SH-SY5Y (cell line): ENCODE measurements around the gene IL15RA.

Experiments used
- GATA2 ChIP-seq: IDR thresholded peaks from 2 replicates; pipeline ENCODE4 v1.6.1; 2011; ENCODE audit warnings: mild to moderate bottlenecking, low read depth, low read length
- GATA3 ChIP-seq: IDR thresholded peaks from 2 replicates; pipeline ENCODE4 v1.6.1; 2011; ENCODE audit warnings: low read depth, mild to moderate bottlenecking, low read length, moderate library complexity

Gene IL15RA

DNA sequence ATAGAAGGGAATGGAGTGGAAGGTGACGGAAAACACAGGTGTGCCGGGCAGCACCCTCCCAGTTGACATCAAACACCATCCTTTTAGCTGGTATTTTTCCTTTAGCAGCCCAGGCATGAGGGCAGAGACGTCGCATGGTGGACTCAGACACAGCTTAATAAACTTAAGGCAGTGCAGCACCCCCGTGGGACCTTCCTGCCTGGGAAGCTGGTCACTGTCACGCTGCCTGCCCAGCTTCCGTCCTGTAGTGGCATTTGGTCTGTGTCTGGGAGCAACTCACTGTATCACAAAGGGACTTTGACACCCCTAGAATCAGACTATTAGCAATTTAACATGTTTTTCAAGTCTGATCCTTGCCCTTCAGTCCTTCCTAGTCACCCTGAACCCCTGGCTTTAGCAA lies 35.8 kb downstream of the IL15RA start:
- no peak for TF ChIP-seq GATA3
- TF ChIP-seq GATA2: no peak

DNA sequence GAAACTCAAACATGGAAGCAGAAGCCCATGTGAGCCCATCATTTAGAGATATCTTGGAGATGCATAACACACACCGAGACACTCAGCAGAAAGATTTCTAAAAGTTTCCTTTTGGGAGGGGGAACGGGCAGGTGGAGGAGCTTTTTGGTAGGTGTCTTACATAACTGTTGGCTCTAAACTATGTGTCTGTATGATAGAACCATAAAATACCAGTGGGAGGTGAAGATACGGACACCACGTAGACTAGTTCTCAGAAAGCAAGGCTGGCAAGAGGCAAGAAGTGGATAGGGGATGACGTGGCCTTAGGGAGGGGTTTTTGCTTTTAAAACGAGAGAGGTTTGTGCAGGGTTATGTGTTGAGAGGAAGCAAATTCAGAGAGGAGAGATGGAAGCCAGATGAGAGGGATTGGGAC lies 36.5 kb downstream of the IL15RA start:
- TF ChIP-seq GATA3 (no peak), GATA2 (no peak)

DNA sequence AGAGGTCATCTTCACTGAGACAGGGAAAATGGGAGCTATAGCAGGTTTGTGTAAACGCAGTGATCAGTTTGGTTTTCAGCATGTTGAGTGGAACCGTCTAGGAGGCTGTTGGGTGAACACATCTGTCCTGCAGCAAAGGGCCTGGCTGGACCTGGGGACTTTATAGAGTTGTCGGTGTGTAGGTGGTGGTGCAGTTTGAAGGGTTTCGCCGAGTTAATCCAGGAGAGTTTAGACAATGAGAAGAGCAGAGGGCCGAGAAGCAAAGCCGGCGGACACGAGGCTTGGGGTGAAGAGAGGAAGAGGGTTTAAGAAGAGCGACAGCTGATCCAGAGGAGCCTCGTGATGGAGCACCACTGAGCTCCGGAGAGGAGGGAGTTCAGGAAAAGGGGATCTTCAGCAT lies 39.1 kb downstream of the IL15RA start:
- no peak for TF ChIP-seq GATA3
- TF ChIP-seq GATA2: no peak

DNA sequence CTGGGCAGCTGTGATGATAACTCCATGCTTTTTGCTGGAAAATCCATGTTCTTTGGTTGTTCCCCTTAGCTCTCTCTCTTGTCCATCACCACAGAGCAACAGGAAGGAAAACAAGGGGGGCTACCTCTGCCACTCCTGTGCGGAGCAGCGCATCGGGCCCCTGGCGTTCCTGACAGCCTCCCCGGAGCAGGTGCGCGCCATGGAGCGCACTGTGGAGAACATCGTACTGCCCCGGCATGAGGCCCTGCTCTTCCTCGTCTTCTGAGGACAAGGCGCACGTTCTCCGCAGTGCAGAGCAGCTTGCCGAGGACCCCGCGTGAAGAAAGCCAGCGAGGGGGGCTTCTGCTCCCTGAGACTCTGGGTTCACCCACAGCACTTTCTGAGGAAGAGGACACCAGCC lies 40.3 kb downstream of the IL15RA start:
- TF ChIP-seq GATA2: no peak
- no peak for TF ChIP-seq GATA3

DNA sequence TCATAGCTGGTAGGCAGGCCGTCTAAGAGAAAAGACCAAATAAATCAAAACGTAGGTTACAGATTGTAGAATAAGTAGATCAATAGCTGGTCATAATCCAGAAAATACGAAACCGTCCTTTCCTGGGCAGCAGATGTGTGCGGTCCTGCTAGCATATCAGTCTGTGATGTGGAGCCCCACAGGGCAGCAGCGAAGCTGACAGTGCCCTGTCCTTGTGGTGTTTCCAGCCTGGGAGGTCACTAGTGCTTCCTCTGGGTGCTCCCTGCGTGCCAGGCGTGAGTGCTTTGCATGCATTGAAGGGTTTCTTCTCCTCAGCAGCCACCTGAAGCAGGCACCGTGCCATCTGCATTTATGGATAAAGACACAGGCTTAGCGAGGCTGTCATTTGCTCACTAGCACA lies 41.7 kb downstream of the IL15RA start:
- no peak for TF ChIP-seq GATA3

DNA sequence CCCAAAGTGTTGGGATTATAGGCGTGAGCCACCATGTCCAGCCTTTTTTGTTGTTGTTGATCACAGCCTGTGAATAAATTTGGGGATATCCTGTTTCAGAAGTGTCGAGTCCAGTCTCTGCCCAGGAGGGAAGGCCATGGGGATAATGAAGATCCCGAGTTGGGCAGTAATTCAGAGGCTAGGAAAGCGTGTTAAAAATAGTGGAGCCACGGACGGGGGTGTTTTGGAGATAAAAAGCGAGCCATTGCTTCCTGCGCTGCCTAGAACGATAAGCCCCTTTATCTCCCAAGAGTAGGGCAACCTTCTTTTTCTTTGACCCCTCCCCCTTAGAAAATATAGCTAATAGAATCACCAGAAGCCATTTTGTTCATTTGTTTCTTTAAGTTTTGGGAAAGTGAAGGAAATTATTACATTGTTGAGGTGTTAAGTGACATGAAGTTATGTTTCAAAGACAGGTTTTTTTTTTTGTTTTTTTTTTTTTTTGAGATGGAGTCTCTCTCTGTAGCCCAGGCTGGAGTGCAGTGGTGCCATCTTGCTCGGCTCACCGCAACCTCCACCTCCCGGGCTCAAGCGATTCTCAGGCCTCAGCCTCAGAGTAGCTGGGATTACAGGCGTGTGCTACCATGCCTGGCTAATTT lies 43.3 kb downstream of the IL15RA start:
- TF ChIP-seq GATA2 (no peak), GATA3 (no peak)

DNA sequence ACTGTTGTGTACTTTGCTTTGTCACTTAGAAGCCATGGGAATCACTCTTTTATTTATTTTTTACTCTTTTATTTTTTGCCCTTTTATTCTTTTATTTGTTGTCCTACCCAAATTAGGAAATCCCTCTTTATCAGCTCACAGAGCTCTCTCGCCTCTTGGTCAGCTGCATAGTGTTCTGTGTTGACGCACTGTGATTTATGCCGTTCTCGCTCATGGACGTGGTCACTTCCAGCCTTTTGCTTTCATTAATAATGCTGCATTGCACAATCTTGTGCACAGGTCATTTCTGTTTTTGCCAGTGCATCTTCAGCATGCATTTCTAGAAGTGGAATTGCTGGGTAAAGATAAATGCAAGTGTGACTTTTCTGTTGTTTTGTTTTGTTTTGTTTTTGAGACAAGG lies 45.0 kb downstream of the IL15RA start:
- TF ChIP-seq GATA2 (no peak), GATA3 (no peak)

DNA sequence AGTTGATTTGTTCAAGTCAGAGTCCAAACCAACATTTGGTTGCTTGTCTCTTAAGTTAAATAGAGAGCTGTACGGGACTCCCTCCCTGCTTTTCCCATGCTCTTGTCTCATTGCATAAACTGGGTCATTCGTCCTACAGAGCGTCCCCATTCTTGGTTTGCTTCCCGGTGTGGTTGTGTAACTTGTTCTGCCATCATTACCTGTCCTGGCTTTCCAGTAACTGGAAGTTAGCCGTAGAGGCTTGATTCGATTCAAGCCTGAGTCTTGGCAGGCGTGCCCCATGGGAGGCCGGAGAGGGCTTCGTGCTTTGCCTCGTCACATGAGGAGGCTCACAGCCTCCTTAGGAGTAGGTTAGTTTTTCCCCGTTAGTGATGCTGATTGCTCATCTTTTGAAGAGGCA lies 47.1 kb downstream of the IL15RA start:
- TF ChIP-seq GATA3: no peak
- no peak for TF ChIP-seq GATA2

DNA sequence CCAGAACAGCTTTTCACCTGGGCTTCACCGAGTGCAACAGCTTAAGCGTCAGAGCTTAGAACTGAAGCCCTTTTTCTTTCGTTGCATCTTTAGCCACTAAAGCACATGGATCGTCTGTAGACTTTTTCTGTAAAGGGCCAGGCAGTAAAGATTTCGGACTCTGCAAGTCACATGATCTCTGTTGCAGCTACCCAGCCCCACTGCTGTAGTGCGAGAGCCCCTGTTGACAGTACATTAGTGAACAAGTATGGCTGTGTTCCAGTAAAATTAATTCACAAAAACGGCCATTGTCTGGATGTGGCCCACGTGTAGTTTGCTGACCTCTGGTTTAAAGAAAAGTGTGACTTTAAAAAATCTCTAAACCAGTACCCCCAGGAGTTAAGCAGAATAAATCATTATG lies 47.9 kb downstream of the IL15RA start:
- no peak for TF ChIP-seq GATA3
- TF ChIP-seq GATA2: no peak

DNA sequence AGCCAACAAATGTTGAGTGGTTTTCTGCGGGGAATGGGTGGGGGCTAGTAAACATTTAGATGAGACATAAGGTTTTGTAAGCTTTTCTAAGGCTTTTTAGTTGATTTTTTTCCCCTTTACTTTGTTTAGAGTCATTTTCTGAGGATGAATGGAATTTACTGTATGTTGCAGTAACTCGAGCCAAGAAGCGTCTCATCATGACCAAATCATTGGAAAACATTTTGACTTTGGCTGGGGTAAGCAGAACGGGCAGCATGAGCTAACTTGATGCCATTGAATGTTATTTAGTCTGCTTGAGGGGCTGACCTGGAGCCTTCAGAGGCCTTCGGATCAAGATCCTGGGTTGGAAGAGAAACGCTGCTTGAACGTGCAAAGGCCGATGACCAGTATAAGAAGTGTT lies 50.0 kb downstream of the IL15RA start:
- TF ChIP-seq GATA3 (no peak), GATA2 (no peak)

DNA sequence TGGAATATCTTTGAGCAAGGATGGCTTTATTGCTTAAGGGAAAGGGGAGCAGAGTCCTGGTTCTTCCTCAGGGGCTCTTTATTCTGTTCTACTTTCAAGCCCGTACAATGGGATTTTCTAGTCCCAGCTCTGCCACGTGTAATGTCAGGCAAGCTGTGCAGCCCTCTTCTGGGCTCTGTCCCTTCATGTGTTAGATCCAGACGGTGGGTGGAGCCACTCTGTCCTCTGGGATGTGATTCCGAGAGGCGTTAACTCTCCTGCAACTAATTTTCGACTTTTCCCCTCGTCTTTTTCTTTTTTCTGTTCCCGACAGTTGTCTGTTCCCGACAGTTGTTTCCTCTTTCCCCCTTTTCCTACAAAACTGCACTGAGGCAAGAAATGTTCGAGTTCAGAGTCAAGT lies 52.5 kb downstream of the IL15RA start:
- TF ChIP-seq GATA3 (no peak), GATA2 (no peak)

DNA sequence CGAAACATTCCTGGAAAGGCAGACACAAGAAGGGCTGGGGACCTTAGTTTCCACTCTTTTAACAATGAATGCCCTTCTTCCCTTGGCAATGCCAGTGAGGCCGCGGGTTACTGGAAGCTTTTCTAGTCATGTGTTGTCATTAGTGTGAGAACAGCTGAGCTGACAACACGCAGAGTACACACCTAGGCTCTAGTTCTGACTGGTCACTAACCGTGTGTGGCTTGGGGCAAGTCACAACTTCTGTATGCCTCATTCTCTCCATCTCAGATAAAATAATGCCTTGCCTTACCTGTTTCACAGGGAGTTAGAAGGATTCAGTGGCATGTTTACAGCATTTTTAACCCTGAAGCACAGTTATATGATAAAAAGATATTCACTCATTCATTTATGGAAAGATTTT lies 55.6 kb downstream of the IL15RA start:
- TF ChIP-seq GATA2 (no peak), GATA3 (no peak)

DNA sequence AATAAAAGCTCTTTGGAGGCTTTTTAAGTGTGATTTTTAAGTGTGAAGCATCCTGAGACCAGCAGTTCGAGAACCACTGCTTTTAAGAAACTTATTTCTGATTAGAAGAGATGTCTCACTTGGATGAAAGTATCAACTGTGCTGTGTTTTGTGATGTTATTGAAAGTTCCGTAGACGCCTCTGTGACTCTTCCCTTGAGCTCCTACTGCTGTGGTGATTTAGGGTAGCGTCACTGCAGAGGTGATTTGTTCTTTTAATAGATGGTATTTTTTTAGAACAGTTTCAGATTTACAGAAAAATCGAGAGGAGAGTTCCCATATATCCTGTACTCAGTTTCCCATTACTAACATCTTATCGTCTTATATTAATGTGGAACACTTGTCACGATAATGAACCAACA lies 57.8 kb downstream of the IL15RA start:
- TF ChIP-seq GATA2 (no peak), GATA3 (no peak)

DNA sequence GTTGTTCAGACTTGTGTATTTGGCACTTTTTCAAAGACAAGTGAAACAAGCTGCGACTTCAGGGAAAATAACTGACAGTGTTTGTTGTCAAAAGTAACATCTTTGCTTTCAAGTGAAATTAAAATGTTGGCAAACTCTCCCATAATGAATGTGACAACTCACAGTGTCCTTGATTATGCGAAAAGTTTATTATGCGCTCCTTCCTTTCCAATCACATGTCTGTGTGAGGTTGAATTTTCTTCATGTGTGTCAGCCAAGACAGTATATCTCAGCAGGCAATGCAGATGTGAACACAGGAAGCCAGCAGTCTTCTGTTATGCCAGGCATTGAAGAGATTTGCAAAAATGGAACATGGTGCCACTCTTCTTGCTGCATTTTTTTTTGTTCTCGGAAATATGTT lies 58.6 kb downstream of the IL15RA start:
- TF ChIP-seq GATA2 (no peak), GATA3 (no peak)

DNA sequence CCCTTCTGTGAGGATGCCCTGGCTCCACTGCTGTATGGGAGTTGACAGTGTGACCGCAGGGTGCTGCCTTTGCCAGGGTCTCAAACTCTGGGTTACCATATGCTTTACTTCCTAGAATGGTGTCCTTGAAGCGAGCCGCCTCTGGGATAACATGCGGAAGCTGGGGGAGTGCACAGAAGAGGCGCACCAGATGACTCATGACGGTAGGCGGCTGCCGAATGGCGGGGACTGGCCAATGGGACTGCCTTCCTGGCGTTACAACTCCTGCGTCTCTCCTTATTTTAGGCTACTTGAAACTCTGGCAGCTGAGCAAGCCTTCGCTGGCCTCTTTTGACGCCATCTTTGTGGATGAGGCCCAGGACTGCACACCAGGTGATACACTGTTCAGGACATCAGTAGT lies 60.0 kb downstream of the IL15RA start:
- TF ChIP-seq GATA3 (no peak), GATA2 (no peak)

DNA sequence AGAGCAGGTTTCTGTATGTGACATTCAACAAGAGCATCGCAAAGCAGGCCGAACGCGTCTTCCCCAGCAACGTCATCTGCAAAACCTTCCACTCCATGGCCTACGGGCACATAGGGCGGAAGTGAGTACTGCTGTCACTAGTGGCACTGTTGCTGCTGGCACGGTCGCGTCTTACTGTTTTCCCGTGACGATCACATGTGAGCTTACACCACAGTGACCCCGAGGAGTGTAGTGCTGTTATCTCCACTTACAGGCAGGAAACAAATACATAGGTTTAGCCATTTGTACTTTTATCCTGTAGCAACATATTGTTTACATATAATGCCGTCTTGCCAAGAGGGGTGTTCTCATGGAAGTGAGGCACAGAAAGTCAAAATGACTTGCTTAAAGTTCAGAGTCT lies 61.9 kb downstream of the IL15RA start:
- TF ChIP-seq GATA3 (no peak), GATA2 (no peak)

DNA sequence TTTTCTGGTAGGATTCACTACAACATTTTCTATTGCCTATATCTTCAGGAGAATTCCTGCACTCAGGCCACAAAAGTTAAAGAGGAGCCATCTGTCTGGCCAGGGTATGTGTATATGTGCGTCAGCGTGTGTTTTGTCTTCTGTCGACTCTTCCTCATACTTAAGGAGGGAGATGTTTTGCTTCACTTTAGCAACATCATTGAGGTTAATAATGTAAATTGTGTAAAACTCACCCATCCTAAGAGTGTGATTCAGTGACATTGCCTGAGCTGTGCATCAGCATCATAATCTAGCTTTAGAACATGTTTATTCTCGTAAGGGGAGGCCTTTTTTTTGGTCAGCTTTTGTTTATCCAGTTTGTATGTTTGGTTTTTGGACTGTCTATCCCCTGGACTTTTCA lies 63.6 kb downstream of the IL15RA start:
- TF ChIP-seq GATA2 (no peak), GATA3 (no peak)
